ENCODE measurements around the gene LRCH4. TPM values are rescaled to one million over a fixed set of nuclear protein-coding genes. Genes with fewer than 3 reads are reported as not detected.

Gene LRCH4
- 8.0 TPM in 2 replicates for total RNA-seq

GRCh38 chr7:100585511-100586265, at the start of gene LRCH4:
TSS of gene LRCH4 (minus strand) at chr7:100586129. CDS start at chr7:100586100, 29 bp downstream.

GRCh38 chr7:100611983-100612729, 26.2 kb upstream of the LRCH4 start, which contains the start of gene MOSPD3:
TSS of gene MOSPD3 (plus strand) at chr7:100612540. CDS start at chr7:100612792, 252 bp downstream.

GRCh38 chr7:100586266-100587025, 517 bp upstream of the LRCH4 start, which contains the start of gene FBXO24:
TSS of gene FBXO24 (plus strand) at chr7:100586328. CDS start at chr7:100586626, 298 bp downstream.

GRCh38 chr7:100573691-100574361, 12.1 kb downstream of the LRCH4 start, which contains the start of gene SAP25:
TSS of gene SAP25 (minus strand) at chr7:100573900. CDS start at chr7:100573742, 158 bp downstream.

GRCh38 chr7:100538654-100539435, 47.1 kb downstream of the LRCH4 start, which contains the start of gene AGFG2:
TSS of gene AGFG2 (plus strand) at chr7:100539203. CDS start at chr7:100539347, 144 bp downstream.

Small RNA genes within 50 kb of the gene (small RNA-seq; reads per million reads assigned to genes)
- not detected for gene RN7SL416P
- not detected for gene SAP25

Other genes with a start within 250 kb of the LRCH4 start
- gene PILRB, start 228.0 kb downstream of the LRCH4 start, total RNA-seq, result 7.8 and 11.8 TPM in 2 replicates
- 0.65 TPM in 1 of 2 replicates, not detected in the other for gene PILRA, start 212.6 kb downstream of the LRCH4 start, total RNA-seq
- gene ZCWPW1, start 157.4 kb downstream of the LRCH4 start, total RNA-seq, result 2.4 and 3.5 TPM in 2 replicates
- 33.4 and 35.0 TPM in 2 replicates for gene MEPCE, start 156.3 kb downstream of the LRCH4 start, total RNA-seq
- gene PPP1R35, start 149.6 kb downstream of the LRCH4 start, total RNA-seq, result 6.4 and 8.0 TPM in 2 replicates
- 0.26 TPM in 1 of 2 replicates, not detected in the other for gene SPACDR, start 121.9 kb downstream of the LRCH4 start, total RNA-seq
- 20.8 and 21.9 TPM in 2 replicates for gene TSC22D4, start 106.9 kb downstream of the LRCH4 start, total RNA-seq
- gene NYAP1, start 102.2 kb downstream of the LRCH4 start, total RNA-seq, result 1.1 and 1.8 TPM in 2 replicates
- gene AGFG2, start 46.9 kb downstream of the LRCH4 start, total RNA-seq, result 7.2 and 9.4 TPM in 2 replicates
- not detected in 2 replicates for gene SAP25, start 12.2 kb downstream of the LRCH4 start, total RNA-seq
- 0.13 and 0.43 TPM in 2 replicates for gene FBXO24, start 199 bp upstream of the LRCH4 start, total RNA-seq
- 129 and 159 TPM in 2 replicates for gene PCOLCE, start 16.2 kb upstream of the LRCH4 start, total RNA-seq
- gene MOSPD3, start 26.4 kb upstream of the LRCH4 start, total RNA-seq, result 7.4 and 8.4 TPM in 2 replicates
- gene TFR2, start 55.4 kb upstream of the LRCH4 start, total RNA-seq, result 0.65 TPM in 2 replicates
- gene ACTL6B, start 70.3 kb upstream of the LRCH4 start, total RNA-seq, result 0.11 TPM in 1 of 2 replicates, not detected in the other
- 63.1 and 82.8 TPM in 2 replicates for gene GNB2, start 87.6 kb upstream of the LRCH4 start, total RNA-seq
- gene GIGYF1, start 108.1 kb upstream of the LRCH4 start, total RNA-seq, result 21.8 and 24.3 TPM in 2 replicates
- 23.5 and 24.2 TPM in 2 replicates for gene POP7, start 120.0 kb upstream of the LRCH4 start, total RNA-seq
- not detected in 2 replicates for gene EPO, start 134.3 kb upstream of the LRCH4 start, total RNA-seq
- gene ZAN, start 147.5 kb upstream of the LRCH4 start, total RNA-seq, result not detected in 2 replicates
- 32.1 and 34.0 TPM in 2 replicates for gene EPHB4, start 241.4 kb upstream of the LRCH4 start, total RNA-seq